GM18511 (cell line): ENCODE data around the gene BCAM.

Experiments
- ATAC-seq: cut with Tn5 transposase; IDR thresholded peaks from one replicate; pipeline ENCODE4 v1.9.1; 2021; ENCODE audit warnings: mild to moderate bottlenecking, moderate library complexity; ENCODE audit not compliant: unreplicated experiment

The BCAM gene

DNA sequence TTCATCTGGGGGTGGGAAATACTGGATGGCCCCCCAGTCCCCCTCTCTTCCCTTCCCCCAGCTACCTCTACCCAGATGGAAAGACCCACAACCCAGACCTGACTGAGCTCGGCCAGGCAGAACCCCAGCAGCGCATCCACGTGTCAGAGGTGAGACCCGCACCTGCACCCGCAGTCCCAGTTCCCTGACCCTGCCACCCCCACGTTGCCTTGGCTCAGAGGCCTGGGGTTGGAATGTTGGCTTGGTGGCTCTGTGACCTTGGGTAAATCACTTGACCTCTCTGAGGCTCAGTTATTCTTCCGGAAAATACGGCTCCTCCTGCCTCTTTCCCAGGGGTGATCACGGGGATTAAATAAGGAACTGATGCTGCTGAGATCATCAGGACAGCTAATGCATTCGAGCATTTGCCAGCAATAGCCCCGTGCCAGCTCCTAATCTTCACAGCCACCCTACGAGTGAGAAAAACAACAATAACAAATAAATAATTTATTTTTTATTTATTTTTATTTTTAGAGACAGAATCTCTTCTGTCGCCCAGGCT, 18.9 kb upstream of the BCAM start:
- no peak for ATAC-seq

DNA sequence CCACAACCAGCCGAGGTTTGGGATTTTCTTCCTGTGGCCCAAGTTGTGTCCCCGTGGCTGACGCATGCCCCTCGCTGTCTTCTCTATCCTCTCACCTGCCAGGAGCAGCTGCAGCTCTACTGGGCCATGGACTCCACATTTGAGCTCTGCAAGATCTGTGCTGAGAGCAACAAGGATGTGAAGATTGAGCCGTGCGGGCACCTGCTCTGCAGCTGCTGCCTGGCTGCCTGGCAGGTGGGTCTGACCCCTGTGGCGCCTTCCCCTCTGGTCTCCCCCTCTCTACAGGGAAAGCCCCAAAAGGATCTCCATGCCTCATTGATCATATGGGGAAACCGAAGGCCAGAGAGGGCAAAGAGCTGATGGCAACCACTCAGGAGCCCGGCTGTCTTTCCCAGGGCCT, 16.6 kb upstream of the BCAM start:
- ATAC-seq, result no peak

DNA sequence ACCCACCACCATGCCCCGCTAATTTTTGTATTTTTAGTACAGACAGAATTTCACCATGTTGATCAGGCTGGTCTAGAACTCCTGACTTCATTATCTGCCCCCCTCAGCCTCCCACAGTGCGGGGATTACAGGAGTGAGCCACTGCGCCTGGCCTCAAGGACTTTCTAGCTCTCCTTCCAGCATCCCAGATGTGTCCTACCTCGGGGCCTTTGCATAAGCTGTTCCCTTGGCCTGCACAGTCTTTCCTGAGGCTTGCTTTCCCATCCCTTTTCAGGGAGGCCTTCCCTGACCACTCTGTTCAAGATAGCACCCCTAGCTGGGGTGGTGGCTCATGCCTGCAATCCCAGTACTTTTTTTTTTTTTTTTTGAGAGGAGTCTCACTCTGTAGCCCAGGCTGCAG, 14.3 kb upstream of the BCAM start:
- ATAC-seq, result no peak

DNA sequence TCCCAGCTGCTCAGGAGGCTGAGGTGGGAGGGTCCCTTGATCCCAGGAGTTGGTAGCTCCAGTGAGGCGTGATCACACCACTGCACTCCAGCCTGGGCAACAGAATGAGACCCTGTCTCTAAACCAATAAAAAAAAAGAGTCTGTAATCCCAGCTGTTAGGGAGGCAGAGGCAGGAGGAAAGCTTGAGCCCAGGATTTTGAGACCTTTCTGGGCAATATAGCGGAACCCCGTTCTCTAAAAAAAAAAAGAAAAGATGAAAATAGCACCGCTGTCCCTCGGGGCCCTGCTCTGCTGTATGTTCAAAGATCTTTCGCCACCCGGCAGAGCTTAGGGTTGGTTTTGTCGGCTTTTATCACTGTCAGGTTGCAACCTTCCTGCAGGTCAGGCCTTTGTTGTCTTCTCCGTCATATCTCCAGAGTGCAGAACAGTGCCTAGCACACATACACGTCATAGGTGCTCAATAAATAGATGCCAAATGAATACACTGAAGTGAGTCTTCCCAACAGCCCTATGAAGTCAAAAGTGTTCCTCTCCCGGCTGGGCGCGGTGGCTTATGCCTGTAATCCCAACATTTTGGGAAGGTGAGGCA, 13.4 kb upstream of the BCAM start:
- no peak for ATAC-seq

DNA sequence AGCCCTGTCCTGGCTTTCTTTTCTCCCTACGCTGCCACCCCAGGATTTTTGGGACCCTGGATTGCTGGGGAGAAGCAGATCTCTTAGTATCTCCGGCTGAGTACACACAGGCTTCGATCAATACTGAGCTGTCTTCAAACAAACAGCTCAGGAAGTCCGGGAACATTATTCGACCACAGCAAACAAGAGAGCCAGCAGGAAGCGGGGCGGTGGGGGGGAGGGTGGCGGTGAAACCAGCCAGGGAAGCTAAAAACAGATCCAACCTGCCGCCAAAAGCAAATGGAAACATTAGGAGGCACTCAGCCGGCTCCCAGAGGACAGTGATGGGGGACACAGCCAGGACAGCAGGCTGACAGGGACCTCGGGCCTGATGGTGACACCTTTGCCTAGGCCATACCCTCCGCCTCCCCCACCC, 12.2 kb upstream of the BCAM start:
- ATAC-seq, result no peak

DNA sequence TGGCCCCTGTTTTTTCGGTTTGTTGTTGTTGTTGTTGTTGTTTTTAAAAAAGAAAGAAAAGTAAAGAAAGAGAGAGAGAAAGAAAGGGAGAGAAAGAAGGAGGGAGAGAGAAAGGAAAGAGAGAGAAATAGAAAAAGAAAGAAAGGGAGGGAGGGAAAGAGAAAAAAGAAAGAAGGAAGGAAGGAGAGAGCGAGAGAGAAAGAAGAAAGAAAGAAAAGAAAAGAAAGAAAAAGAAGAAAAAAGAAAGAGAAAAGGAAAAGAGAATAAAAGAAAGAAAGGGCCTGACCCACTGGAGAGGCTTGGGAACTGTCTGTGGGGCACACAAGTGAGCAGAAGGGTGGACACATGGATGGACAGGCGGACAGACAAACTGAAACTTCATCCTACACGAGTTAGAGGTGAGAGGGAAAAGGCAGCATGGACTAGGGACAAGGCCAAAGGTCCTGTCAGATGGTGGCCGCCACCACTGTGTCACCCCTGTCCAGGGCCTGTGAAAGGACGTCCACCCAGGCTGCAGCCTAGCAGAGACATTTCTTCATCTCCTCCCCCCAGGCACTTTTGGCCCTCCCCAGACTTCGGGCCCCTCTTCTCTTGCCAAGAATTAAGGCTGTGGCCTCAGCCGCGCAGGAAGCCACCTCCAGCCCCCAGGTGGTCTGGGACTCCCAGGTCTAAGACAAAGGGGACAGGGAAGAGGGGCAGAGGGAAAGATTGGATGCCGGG, 9.1 kb upstream of the BCAM start:
- no peak for ATAC-seq

DNA sequence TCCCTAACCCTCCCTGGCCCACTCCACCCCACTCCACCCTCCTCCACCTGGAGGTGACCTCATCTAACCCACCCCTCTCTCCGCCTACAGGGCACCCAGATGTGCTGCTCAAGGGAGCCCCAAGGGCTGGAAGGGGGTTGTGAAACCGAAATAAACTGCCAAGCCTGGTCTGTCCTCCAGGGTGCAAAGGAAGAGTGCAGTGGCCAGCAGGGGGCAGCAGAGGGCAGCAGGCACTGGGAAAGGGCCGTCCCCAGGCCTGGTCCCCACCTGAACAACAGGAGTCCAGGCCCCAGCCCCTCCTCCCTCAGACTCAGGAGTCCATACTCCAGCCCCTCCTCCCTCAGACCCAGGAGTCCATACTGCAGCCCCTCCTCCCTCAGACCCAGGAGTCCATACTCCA, 8.4 kb upstream of the BCAM start:
- peak; percentile 89 for ATAC-seq

DNA sequence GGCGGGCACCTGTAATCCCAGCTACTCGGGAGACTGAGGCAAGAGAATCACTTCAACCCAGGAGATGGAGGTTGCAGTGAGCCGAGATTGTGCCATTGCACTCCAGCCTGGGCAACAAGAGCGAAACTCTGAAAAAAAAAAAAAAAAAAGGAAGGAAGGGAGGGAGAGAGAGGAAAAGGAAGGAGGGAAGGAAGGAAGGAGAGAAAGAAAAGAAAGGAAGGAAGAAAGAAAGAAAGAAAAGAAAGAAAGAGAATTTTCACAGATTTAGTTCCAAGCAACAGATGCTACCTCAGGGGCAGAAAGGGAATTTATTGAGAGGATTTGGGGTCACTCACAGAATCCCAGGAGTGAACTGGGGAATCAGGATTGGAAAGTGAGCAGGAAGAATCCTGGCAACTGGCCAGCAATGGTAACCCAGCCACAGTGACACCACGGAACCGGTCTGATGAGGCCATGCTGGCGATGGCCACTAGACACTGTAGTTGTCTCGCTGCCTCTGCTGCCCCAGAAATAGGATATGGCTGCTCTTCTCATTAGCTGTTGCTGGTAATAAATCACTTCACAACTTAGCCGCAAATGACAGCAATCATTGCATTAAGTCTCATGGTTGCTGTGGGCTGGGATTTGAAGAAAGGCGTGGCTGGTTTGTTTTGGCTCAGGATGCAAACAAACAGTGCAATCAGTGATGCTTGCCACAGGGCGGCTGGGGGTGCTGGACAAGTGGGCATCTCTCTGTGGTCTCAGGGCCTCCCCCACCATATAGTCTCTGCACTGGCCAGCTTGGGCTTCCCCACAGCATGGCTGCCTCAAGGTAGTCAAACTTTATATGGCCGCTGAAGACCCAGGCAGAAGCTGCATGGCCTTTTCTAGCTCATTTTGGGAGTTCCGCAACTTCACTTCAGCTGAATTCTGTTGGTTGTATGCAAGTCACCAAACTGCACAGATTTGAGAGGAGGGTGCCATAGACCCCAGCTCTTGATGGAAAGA, 5.2 kb upstream of the BCAM start:
- ATAC-seq, result no peak

DNA sequence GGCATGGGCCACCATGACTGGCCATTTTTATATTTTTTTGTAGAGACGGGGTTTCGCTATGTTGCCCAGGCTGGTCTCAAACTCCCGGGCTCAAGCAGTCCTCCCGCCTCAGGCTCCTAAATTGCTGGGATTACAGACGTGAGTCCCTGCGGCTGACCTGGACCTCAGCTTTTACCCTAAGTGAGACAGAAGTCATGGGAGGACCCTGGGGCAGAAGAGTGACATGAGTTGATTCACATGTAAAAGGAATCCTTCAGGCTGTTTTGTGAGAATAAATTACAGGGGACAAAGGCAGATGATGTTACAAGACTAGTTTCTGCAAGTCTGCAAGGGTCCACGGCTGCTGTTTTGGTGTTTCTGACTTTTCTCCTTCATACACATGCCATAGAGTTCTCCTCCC, 2.6 kb upstream of the BCAM start:
- ATAC-seq, result no peak

DNA sequence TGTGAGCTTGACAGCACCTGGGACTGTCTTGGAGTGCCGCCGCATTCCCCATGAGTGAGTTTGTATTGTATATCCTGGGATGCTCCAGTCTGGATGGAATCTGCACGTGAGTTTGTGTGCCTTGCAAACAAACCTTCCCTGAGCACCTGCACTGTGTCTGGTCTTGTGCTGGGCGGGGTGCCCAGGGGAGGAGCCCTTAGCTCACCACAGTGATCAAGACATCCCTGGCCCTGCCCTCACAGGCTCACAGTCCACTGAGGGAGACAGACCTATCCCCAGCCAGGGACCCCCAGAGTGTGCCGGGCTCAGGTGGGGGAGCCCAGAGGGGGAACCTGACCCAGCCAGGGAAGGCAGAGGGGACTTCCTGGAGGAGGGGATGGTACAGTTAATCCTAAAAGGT, 1.7 kb upstream of the BCAM start:
- no peak for ATAC-seq

DNA sequence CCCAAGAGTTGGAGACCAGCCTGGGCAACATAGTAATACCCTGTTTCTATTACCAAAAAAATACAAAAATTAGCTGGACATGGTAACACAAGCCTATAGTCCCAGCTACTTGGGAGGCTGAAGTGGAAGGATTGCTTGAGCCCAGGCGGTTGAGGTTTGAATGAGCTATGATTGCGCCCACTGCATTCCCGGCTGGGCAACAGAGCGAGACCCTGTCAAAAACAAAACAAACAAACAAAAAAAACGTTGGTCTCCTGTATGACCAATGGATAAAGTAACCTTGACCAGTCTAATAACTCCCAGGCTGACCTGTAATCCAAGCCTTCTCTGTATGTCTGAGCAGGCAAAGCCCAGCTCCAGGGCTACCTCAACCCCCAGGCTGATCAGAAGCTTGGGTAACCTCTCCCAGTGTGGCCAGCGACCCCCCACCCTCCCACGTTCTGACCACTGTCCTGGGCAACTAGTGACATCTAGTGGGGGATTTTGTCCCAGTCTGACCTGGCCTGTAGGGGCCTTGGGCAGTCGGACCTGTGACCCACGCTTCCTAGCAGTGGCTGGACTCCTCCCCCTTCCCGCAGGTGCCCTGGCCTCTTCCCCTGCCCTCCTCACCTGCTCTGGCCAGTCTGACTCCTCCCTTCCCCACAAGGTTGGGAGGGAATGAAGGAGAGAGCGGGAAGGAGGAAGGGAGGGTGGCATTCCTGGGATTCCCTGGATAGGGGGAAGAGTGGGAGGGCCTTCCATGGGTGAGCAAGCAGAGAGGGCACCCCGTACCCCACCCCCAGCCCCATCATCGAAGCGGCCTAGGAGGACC, 1.0 kb upstream of the BCAM start:
- no peak for ATAC-seq

DNA sequence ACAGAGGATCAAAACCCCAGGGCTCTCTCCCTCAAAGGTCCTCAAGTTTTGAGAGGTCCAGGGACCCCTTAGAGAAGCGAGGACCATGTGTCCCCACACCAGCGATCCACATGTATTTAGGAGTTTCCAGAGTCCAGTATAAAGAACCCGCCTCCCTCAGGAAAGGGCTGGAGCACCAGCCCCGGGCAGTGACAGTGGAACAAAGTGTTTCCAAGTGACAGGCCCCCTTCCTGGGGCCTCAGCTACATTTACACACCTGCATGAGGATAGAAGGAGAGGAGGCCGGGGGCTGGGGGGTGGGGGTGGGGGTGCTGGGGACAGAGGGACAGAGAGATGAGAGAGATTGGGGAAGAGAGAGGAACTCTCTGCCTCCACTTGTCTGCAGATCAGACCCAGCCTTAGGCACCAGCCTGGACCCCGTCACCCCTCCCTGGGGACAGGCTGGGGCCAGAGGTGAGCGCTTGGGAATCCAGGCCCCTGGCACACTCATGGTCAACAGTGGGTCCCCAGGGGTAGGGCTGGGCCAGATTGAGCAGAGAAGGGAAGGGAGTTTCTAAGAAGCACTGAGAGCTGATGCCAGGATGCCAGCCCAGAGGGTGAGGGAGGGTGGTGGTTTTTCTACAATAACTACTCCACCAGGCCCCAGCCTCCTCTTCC, 802 bp downstream of the BCAM start:
- ATAC-seq, result no peak

DNA sequence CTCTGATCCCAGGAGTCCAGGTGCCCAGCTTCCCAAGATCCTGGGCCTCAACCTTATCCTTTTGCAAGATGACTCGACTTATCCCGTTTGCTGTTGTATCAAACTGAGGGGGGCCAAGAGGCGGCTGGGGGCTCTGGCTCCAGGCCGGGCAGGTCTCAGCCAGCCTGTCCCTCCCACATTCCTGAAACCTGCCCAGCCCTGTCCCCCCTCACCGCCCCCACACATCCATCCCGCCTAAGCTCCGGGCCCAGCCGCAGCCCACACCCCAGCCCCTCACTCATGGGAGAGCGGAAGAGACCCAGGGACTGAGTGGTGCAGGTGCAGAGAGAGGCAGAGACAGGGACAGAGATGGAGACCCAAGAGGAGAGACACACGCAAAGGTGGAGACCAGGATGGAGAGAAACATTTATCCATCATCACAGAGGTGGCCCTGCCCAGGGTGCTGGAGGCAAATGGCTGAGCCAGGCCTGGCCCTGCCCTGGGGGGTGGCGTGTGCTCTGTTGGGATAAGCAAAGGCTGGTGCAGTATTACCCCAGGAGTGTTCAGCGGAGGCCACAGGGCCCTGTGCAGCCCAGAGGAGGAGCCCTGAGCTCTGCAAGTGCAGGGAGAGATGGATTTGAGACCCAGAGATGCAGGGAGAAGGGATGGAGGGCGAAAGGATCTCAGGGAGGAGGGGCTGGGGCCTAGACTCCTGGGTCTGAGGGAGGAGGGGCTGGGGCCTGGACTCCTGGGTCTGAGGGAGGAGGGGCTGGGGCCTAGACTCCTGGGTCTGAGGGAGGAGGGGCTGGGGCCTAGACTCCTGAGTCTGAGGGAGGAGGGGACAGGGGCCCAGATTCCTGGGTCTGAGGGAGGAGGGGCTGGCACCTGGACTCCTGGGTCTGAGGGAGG, 1.6 kb downstream of the BCAM start:
- no peak for ATAC-seq

DNA sequence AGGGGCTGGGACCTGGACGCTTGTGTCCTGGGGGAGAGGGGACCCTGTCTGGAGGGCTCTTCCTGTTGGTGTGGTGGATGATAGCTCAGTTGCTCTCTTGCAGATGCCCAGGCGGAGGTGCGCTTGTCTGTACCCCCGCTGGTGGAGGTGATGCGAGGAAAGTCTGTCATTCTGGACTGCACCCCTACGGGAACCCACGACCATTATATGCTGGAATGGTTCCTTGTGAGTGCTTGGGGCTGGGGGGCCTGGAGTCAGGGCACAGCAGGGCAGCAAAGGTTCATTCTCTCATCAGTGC, 2.2 kb downstream of the BCAM start:
- no peak for ATAC-seq

DNA sequence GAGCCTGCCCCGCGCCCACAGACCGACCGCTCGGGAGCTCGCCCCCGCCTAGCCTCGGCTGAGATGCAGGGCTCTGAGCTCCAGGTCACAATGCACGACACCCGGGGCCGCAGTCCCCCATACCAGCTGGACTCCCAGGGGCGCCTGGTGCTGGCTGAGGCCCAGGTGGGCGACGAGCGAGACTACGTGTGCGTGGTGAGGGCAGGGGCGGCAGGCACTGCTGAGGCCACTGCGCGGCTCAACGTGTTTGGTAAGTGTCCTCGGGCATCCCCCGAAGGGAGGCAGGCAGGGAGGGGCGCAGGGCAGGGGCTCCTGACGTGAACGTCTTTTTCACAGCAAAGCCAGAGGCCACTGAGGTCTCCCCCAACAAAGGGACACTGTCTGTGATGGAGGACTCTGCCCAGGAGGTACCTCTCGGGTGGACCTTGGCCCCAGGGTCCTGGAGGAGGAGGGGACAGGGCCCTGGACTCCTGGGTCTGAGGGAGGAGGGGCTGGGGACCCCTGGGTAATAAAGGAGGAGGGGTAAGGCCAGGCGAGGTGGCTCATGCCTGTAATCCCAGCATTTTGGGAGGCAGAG, 3.3 kb downstream of the BCAM start:
- no peak for ATAC-seq

DNA sequence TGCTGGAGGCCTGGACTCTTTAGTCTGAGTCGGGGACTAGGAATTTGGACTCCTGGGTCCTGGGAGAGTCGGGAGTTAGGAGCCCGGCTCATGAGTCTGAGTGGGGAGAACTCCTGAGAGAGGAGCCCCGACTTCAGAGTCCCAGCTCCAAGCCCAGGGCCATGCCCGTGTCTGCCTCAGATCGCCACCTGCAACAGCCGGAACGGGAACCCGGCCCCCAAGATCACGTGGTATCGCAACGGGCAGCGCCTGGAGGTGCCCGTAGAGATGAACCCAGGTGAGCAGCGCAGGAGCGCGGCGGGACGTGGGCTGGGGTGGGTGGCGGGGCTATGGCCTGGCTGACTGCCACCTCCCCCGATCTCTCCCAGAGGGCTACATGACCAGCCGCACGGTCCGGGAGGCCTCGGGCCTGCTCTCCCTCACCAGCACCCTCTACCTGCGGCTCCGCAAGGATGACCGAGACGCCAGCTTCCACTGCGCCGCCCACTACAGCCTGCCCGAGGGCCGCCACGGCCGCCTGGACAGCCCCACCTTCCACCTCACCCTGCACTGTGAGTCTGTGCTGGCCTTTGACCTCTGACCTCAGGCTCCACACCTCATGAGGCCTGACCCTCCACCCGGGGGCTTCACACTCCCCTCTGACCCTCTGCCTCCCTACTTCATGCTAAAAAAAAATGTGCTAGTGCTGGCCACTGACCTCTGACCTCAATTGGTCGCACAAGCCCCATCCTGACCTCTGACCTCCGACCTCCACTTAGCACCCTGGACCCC, 4.4 kb downstream of the BCAM start:
- no peak for ATAC-seq

DNA sequence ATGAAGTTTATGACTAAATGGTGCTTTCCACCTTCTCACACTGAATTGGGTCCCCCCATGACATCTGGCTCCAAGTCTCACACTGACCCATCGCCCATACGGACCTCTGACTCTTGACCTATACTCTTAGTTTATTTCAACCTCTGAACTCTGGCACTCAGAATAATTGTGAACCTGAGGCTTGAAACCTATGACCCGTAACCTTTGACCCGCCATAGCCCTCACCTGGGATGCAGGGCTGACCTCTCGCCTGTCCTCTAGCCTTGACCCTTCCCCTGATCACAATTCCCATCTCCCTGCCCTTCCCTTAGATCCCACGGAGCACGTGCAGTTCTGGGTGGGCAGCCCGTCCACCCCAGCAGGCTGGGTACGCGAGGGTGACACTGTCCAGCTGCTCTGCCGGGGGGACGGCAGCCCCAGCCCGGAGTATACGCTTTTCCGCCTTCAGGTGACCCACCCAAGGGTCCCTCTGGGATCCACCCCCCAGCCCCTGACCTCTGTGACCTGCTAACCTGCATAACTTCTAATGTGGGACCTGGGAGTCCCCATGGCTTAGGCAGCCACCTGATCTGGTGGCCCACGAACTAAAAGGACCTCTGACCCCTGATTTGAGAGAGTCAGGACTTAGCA, 5.1 kb downstream of the BCAM start:
- no peak for ATAC-seq

DNA sequence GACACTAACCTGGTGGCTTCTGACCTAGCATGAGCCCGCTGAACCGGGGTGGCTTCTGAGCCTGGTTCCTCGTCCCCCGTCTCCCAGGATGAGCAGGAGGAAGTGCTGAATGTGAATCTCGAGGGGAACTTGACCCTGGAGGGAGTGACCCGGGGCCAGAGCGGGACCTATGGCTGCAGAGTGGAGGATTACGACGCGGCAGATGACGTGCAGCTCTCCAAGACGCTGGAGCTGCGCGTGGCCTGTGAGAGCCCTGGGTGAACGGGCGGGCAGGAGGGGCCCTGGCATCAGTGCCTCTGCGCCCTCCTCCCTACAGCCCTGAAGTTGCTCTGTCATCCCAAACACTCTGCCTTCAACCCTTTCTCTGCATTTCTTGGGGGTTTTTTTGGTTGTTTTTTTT, 5.6 kb downstream of the BCAM start:
- ATAC-seq, result no peak
